HEK293 (cell line): ENCODE measurements around the gene IGF1R.

Source experiments
- CTCF ChIA-PET: fragments of 350-600 bp; formaldehyde crosslinking; extraction: SDS; loops from one replicate; lab custom pipeline; 2021; ENCODE audit warnings: antibody characterized with exemption; lab: Yijun Ruan, JAX
- POLR2A ChIA-PET: fragments of 300-600 bp; formaldehyde crosslinking; extraction: SDS; loops from one replicate; lab custom pipeline; 2020; ENCODE audit warnings: antibody characterized with exemption, inconsistent platforms; lab: Yijun Ruan, JAX
- H3K27ac ChIP-seq: fragments of 200-500 bp; sonication (Bioruptor generic); 2 replicates; pipeline ENCODE4 v1.5.1; 2014; ENCODE audit warnings: low read depth, low read length, control low read depth, inconsistent platforms; ENCODE audit errors: extremely low read depth
- H3K36me3 ChIP-seq, 2 experiments: fragments of 200-500 bp in 1 of 2; sonication (Bioruptor generic) in 1 of 2; 1 replicate in 1 of 2; 2 replicates in 1 of 2; pipeline ENCODE4 v1.5.1; 2014 to 2017; ENCODE audit warnings: inconsistent platforms in 2 of 2, low read length in 2 of 2; ENCODE audit not compliant: control insufficient read depth in 2 of 2, insufficient read depth in 1 of 2
- H3K4me1 ChIP-seq: fragments of 200-500 bp; sonication (Bioruptor generic); 2 replicates; pipeline ENCODE4 v1.5.1; 2014; ENCODE audit warnings: mild to moderate bottlenecking, low read length, inconsistent platforms; ENCODE audit not compliant: control insufficient read depth, insufficient read depth
- H3K4me3 ChIP-seq: 2 replicates; pipeline ENCODE4 v1.5.1; 2011; ENCODE audit warnings: low read depth, mild to moderate bottlenecking, control low read depth, low read length, moderate library complexity
- H3K9me3 ChIP-seq: fragments of 200-500 bp; sonication (Bioruptor generic); 2 replicates; pipeline ENCODE4 v1.5.1; 2014; ENCODE audit warnings: low read depth, low read length, inconsistent platforms; ENCODE audit not compliant: control insufficient read depth, insufficient read depth
- AEBP2 ChIP-seq: fragments of 450-650 bp; formaldehyde crosslinking; IDR thresholded peaks from 2 replicates; pipeline ENCODE4 v1.5.1; 2016; ENCODE audit warnings: missing biosample characterization, missing genetic modification characterization, borderline replicate concordance
- KLF9 ChIP-seq: fragments of 450-650 bp; formaldehyde crosslinking; IDR thresholded peaks from 2 replicates; pipeline ENCODE4 v1.5.1; 2016; ENCODE audit warnings: missing biosample characterization, missing genetic modification characterization, low read depth
- PRDM1 ChIP-seq: fragments of 450-650 bp; formaldehyde crosslinking; IDR thresholded peaks from 2 replicates; pipeline ENCODE4; 2016; ENCODE audit warnings: missing biosample characterization, missing genetic modification characterization
- ZBTB7A ChIP-seq: fragments of 450-650 bp; formaldehyde crosslinking; IDR thresholded peaks from 2 replicates; pipeline ENCODE4 v1.5.1; 2016; ENCODE audit warnings: low read depth, missing biosample characterization, missing genetic modification characterization
- ZBTB8A ChIP-seq: fragments of 450-650 bp; formaldehyde crosslinking; IDR thresholded peaks from 2 replicates; pipeline ENCODE4 v1.5.1; 2016; ENCODE audit warnings: missing biosample characterization, missing genetic modification characterization
- ZEB2 ChIP-seq: fragments of 450-650 bp; formaldehyde crosslinking; IDR thresholded peaks from 2 replicates; pipeline ENCODE4 v1.5.1; 2016; ENCODE audit warnings: missing biosample characterization, missing genetic modification characterization
- ZNF157 ChIP-seq: fragments of 450-650 bp; formaldehyde crosslinking; IDR thresholded peaks from 2 replicates; pipeline ENCODE4 v1.5.1; 2016; ENCODE audit warnings: missing biosample characterization, missing genetic modification characterization
- ZNF16 ChIP-seq: fragments of 450-650 bp; formaldehyde crosslinking; IDR thresholded peaks from 2 replicates; pipeline ENCODE4 v1.5.1; 2016; ENCODE audit warnings: low read depth, missing biosample characterization, missing genetic modification characterization
- ZNF18 ChIP-seq: fragments of 450-650 bp; formaldehyde crosslinking; IDR thresholded peaks from 2 replicates; pipeline ENCODE4 v1.5.1; 2016; ENCODE audit warnings: missing biosample characterization, missing genetic modification characterization
- ZNF24 ChIP-seq: fragments of 450-650 bp; formaldehyde crosslinking; IDR thresholded peaks from 2 replicates; pipeline ENCODE4 v1.5.1; 2016; ENCODE audit warnings: missing biosample characterization, missing genetic modification characterization
- ZNF391 ChIP-seq: fragments of 450-650 bp; formaldehyde crosslinking; IDR thresholded peaks from 2 replicates; pipeline ENCODE4 v1.5.1; 2016; ENCODE audit warnings: low read depth, missing biosample characterization, missing genetic modification characterization, borderline replicate concordance
- ZNF404 ChIP-seq: fragments of 450-650 bp; formaldehyde crosslinking; IDR thresholded peaks from 2 replicates; pipeline ENCODE4 v1.5.1; 2017; ENCODE audit warnings: missing biosample characterization, missing genetic modification characterization
- ZNF449 ChIP-seq: fragments of 450-650 bp; formaldehyde crosslinking; IDR thresholded peaks from 2 replicates; pipeline ENCODE4 v1.5.1; 2017; ENCODE audit warnings: missing biosample characterization, mild to moderate bottlenecking, missing genetic modification characterization, moderate library complexity
- ZNF544 ChIP-seq: fragments of 450-650 bp; formaldehyde crosslinking; IDR thresholded peaks from 2 replicates; pipeline ENCODE4 v1.5.0; 2017; ENCODE audit warnings: missing biosample characterization, missing genetic modification characterization
- TF ChIP-seq, protein P1 (sequence below): fragments of 450-650 bp; formaldehyde crosslinking; IDR thresholded peaks from 2 replicates; pipeline ENCODE4 v1.5.1; 2016; ENCODE audit warnings: missing biosample characterization, missing genetic modification characterization
- TF ChIP-seq, protein P2 (sequence below): fragments of 450-650 bp; formaldehyde crosslinking; IDR thresholded peaks from 2 replicates; pipeline ENCODE4 v1.5.1; 2016; ENCODE audit warnings: missing biosample characterization, missing genetic modification characterization
- TF ChIP-seq, protein P3 (sequence below): fragments of 450-650 bp; formaldehyde crosslinking; IDR thresholded peaks from 2 replicates; pipeline ENCODE4 v1.5.1; 2016; ENCODE audit warnings: missing biosample characterization, missing genetic modification characterization

The IGF1R gene

GRCh38 chr15:98935736-98936135 lies 287.4 kb downstream of the IGF1R start:
- POLR2A ChIA-PET: no interaction called here
- CTCF ChIA-PET: interaction anchor here (0.5 to 0.7 kb wide), 2 partner anchors 439 to 647 kb away, joined by 3 to 8 read pairs; no protein-coding TSS in a partner anchor
- no peaks in the 10 kb centered on the region for H3K9me3 ChIP-seq
- no peaks in the 10 kb centered on the region for H3K4me1 ChIP-seq
- H3K27ac ChIP-seq: no peak overlapping the region
- H3K4me3 ChIP-seq: no peak overlapping the region
- H3K36me3 ChIP-seq: peaks cover 12 to 80% of the 10 kb centered on the region in 2 experiments
- TF ChIP-seq, protein P1, sequence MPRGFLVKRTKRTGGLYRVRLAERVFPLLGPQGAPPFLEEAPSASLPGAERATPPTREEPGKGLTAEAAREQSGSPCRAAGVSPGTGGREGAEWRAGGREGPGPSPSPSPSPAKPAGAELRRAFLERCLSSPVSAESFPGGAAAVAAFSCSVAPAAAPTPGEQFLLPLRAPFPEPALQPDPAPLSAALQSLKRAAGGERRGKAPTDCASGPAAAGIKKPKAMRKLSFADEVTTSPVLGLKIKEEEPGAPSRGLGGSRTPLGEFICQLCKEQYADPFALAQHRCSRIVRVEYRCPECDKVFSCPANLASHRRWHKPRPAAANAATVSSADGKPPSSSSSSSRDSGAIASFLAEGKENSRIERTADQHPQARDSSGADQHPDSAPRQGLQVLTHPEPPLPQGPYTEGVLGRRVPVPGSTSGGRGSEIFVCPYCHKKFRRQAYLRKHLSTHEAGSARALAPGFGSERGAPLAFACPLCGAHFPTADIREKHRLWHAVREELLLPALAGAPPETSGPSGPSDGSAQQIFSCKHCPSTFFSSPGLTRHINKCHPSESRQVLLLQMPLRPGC: no peak
- TF ChIP-seq ZBTB7A (tag by site-specific recombination) (no peak), ZNF24 (tag by site-specific recombination) (no peak), PRDM1 (tag by site-specific recombination) (no peak), KLF9 (no peak), ZEB2 (no peak), ZNF18 (tag by site-specific recombination) (no peak), ZNF157 (no peak), ZNF16 (no peak), ZBTB8A (no peak), ZNF391 (no peak), ZNF449 (no peak), ZNF404 (tag by site-specific recombination) (no peak)
- TF ChIP-seq, protein P2, sequence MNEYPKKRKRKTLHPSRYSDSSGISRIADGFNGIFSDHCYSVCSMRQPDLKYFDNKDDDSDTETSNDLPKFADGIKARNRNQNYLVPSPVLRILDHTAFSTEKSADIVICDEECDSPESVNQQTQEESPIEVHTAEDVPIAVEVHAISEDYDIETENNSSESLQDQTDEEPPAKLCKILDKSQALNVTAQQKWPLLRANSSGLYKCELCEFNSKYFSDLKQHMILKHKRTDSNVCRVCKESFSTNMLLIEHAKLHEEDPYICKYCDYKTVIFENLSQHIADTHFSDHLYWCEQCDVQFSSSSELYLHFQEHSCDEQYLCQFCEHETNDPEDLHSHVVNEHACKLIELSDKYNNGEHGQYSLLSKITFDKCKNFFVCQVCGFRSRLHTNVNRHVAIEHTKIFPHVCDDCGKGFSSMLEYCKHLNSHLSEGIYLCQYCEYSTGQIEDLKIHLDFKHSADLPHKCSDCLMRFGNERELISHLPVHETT (tag by site-specific recombination): no peak

- CTCF ChIA-PET: no interaction called here
- H3K36me3 ChIP-seq: peaks cover 14 to 78% of the 10 kb centered on the region in 2 experiments; a peak in 2 of 3 replicates
- POLR2A ChIA-PET: no interaction called here
Observed at GRCh38 chr15:98937413-98938104, 289.2 kb downstream of the IGF1R start.

More at GRCh38 chr15:98937413-98938104, 289.2 kb downstream of the IGF1R start:
- Histone ChIP-seq H3K4me3 (no peak overlapping the region), H3K4me1 (no peaks in the 10 kb centered on the region), H3K27ac (no peak overlapping the region)
- TF ChIP-seq, protein P3, sequence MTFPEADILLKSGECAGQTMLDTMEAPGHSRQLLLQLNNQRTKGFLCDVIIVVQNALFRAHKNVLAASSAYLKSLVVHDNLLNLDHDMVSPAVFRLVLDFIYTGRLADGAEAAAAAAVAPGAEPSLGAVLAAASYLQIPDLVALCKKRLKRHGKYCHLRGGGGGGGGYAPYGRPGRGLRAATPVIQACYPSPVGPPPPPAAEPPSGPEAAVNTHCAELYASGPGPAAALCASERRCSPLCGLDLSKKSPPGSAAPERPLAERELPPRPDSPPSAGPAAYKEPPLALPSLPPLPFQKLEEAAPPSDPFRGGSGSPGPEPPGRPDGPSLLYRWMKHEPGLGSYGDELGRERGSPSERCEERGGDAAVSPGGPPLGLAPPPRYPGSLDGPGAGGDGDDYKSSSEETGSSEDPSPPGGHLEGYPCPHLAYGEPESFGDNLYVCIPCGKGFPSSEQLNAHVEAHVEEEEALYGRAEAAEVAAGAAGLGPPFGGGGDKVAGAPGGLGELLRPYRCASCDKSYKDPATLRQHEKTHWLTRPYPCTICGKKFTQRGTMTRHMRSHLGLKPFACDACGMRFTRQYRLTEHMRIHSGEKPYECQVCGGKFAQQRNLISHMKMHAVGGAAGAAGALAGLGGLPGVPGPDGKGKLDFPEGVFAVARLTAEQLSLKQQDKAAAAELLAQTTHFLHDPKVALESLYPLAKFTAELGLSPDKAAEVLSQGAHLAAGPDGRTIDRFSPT: no peak
- TF ChIP-seq ZNF544 (tag by site-specific recombination): no peak
- no peak for TF ChIP-seq AEBP2 (tag by site-specific recombination)
- TF ChIP-seq, all 188 proteins: peak for 0
- no peaks in the 10 kb centered on the region for H3K9me3 ChIP-seq
